HepG2 (cell line): Measurements from ENCODE around the gene F2RL3.

ENCODE experiments used
- ARNT ChIP-seq: fragments of 450-650 bp; IDR thresholded peaks from 2 replicates; pipeline ENCODE4 v1.6.1; 2017
- CCAR2 ChIP-seq: fragments of 200-400 bp; formaldehyde crosslinking; optimal IDR thresholded peaks from 2 replicates; pipeline ENCODE3; 2018; ENCODE audit warnings: low read depth, mild to moderate bottlenecking, low read length, moderate library complexity
- MTA1 ChIP-seq: sonication (generic); formaldehyde crosslinking; IDR thresholded peaks from 2 replicates; pipeline ENCODE4 v1.4.0; 2020; ENCODE audit warnings: missing genetic modification reagents, mild to moderate bottlenecking, borderline replicate concordance
- NFRKB ChIP-seq: fragments of 450-650 bp; IDR thresholded peaks from 2 replicates; pipeline ENCODE4 v1.6.1; 2017
- POLR2A ChIP-seq, 2 experiments: IDR thresholded peaks; 2 replicates each; pipeline ENCODE4 v1.6.1; 2011; ENCODE audit warnings: low read depth in 2 of 2, low read length in 2 of 2, mild to moderate bottlenecking in 1 of 2, moderate library complexity in 1 of 2; ENCODE audit not compliant: insufficient read depth in 1 of 2
- RARA ChIP-seq: IDR thresholded peaks from 2 replicates; pipeline ENCODE4 v1.6.1; 2016; ENCODE audit warnings: missing genetic modification reagents, missing compliant biosample characterization
- SNAPC2 ChIP-seq: sonication (generic); formaldehyde crosslinking; IDR thresholded peaks from 2 replicates; pipeline ENCODE4 v1.8.1; 2022; ENCODE audit warnings: mild to moderate bottlenecking, missing genetic modification reagents
- TCF7 ChIP-seq: sonication (generic); IDR thresholded peaks from 2 replicates; pipeline ENCODE4 v1.6.1; 2016; ENCODE audit warnings: antibody characterized with exemption, low read depth
- ZNF546 ChIP-seq: sonication (generic); formaldehyde crosslinking; conservative IDR thresholded peaks from 2 replicates; pipeline ENCODE4 v1.8.1; 2023; ENCODE audit warnings: mild to moderate bottlenecking, missing genetic modification reagents
- ZNF746 ChIP-seq: sonication (generic); formaldehyde crosslinking; IDR thresholded peaks from 2 replicates; pipeline ENCODE4 v1.8.0; 2022; ENCODE audit warnings: mild to moderate bottlenecking, missing genetic modification reagents
- ZNF766 ChIP-seq: sonication (generic); formaldehyde crosslinking; IDR thresholded peaks from 2 replicates; pipeline ENCODE4 v1.5.0; 2020; ENCODE audit warnings: missing genetic modification reagents, borderline replicate concordance
- TF ChIP-seq, protein P1 (sequence below): sonication (generic); formaldehyde crosslinking; IDR thresholded peaks from 2 replicates; pipeline ENCODE4 v1.4.0; 2020; ENCODE audit warnings: missing genetic modification reagents
- TF ChIP-seq, protein P2 (sequence below): sonication (generic); formaldehyde crosslinking; IDR thresholded peaks from 2 replicates; pipeline ENCODE4 v1.5.0; 2020; ENCODE audit warnings: mild to moderate bottlenecking, missing genetic modification reagents, moderate library complexity

DNA sequence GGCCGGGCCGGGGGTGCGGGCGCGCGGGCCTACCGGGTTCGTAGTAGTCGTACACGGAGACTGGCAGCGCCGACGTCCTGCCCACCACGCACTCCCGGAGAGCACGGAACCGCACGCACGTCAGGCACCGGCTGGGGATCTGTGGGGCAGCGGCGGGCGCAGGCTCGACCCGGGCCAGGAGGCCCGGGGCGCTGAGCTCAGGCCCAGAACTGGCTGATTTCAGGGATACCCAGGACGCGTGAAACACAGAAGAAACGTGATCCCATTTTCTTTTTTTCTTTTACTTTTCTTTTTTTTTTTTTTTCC is 9.0 kb downstream of the F2RL3 start:
- TF ChIP-seq, protein P1, sequence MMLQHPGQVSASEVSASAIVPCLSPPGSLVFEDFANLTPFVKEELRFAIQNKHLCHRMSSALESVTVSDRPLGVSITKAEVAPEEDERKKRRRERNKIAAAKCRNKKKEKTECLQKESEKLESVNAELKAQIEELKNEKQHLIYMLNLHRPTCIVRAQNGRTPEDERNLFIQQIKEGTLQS (CRISPR knock-in tag) = no peak
- no peak for TF ChIP-seq POLR2A (IDR thresholded peaks at IDR 0.05; ENCODE audit: insufficient read depth in 1 of 2, low read depth in 2 of 2, low read length in 2 of 2)
- no peak for TF ChIP-seq CCAR2
- TF ChIP-seq ZNF766 = no peak
- TF ChIP-seq RARA (CRISPR knock-in tag) = no peak
- TF ChIP-seq ARNT = no peak
- no peak for TF ChIP-seq SNAPC2 (CRISPR knock-in tag)
- TF ChIP-seq, protein P2, sequence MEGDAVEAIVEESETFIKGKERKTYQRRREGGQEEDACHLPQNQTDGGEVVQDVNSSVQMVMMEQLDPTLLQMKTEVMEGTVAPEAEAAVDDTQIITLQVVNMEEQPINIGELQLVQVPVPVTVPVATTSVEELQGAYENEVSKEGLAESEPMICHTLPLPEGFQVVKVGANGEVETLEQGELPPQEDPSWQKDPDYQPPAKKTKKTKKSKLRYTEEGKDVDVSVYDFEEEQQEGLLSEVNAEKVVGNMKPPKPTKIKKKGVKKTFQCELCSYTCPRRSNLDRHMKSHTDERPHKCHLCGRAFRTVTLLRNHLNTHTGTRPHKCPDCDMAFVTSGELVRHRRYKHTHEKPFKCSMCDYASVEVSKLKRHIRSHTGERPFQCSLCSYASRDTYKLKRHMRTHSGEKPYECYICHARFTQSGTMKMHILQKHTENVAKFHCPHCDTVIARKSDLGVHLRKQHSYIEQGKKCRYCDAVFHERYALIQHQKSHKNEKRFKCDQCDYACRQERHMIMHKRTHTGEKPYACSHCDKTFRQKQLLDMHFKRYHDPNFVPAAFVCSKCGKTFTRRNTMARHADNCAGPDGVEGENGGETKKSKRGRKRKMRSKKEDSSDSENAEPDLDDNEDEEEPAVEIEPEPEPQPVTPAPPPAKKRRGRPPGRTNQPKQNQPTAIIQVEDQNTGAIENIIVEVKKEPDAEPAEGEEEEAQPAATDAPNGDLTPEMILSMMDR = no peak
- no peak for TF ChIP-seq NFRKB
- TF ChIP-seq ZNF546 (CRISPR knock-in tag) = no peak
- no peak for TF ChIP-seq MTA1 (CRISPR knock-in tag)
- TF ChIP-seq TCF7 = no peak
- TF ChIP-seq ZNF746 (CRISPR knock-in tag) = no peak
